Keratinocyte (primary cell): Measurements from ENCODE around the gene NFATC4. TPM values are rescaled to one million over a fixed set of nuclear protein-coding genes. Genes with fewer than 3 reads are reported as not detected.

Experiments used
- DNase-seq: peaks from one replicate; pipeline ENCODE4 v3.0.0-alpha.2; 2011; ENCODE audit warnings: low read depth, missing footprints, low spot score
- FAIRE-seq: peaks from 2 replicates; lab custom pipeline; 2011; peaks lifted over from hg19 to GRCh38; lab: Jason Lieb, UNC
- H2AFZ ChIP-seq: 2 replicates; pipeline ENCODE4 v1.6.0; 2012; ENCODE audit warnings: low read length, control low read depth, inconsistent platforms; ENCODE audit not compliant: control insufficient read depth
- H3K27ac ChIP-seq: 2 replicates; pipeline ENCODE4 v1.5.1; 2011; ENCODE audit warnings: low read length; ENCODE audit not compliant: control insufficient read depth, insufficient read depth
- H3K27me3 ChIP-seq: 3 replicates; pipeline ENCODE4 v1.6.0; 2011; ENCODE audit warnings: low read length; ENCODE audit not compliant: control insufficient read depth, insufficient read depth; ENCODE audit errors: extremely low read depth
- H3K36me3 ChIP-seq, 2 experiments: 2 replicates in 1 of 2; 3 replicates in 1 of 2; pipeline ENCODE4 v1.5.1; 2011; ENCODE audit warnings: low read length in 2 of 2, mild to moderate bottlenecking in 1 of 2; ENCODE audit not compliant: control insufficient read depth in 2 of 2, insufficient read depth in 2 of 2; ENCODE audit errors: extremely low read depth in 1 of 2
- H3K4me1 ChIP-seq: 3 replicates; pipeline ENCODE4 v1.5.1; 2011; ENCODE audit warnings: low read length; ENCODE audit not compliant: control insufficient read depth, insufficient read depth; ENCODE audit errors: extremely low read depth
- H3K4me2 ChIP-seq: 3 replicates; pipeline ENCODE4 v1.6.0; 2011; ENCODE audit warnings: low read depth, low read length; ENCODE audit not compliant: control insufficient read depth, insufficient read depth; ENCODE audit errors: extremely low read depth
- H3K4me3 ChIP-seq, 3 experiments: fragments of 200-600 bp in 1 of 3; sonication (generic) in 1 of 3; 2 replicates in 2 of 3; 3 replicates in 1 of 3; pipeline ENCODE4 v1.5.1; 2011 to 2016; ENCODE audit warnings: low read length in 3 of 3, mild to moderate bottlenecking in 3 of 3, control low read depth in 2 of 3, inconsistent platforms in 1 of 3, low read depth in 1 of 3, mixed read lengths in 1 of 3, mixed run types in 1 of 3, moderate library complexity in 1 of 3; ENCODE audit not compliant: control insufficient read depth in 2 of 3, insufficient read depth in 2 of 3; ENCODE audit errors: extremely low read depth in 1 of 3
- H3K79me2 ChIP-seq: 2 replicates; pipeline ENCODE4 v1.6.0; 2012; ENCODE audit warnings: low read length; ENCODE audit not compliant: control insufficient read depth, insufficient read depth
- H3K9ac ChIP-seq: 3 replicates; pipeline ENCODE4 v1.6.0; 2011; ENCODE audit warnings: low read length; ENCODE audit not compliant: control insufficient read depth, insufficient read depth; ENCODE audit errors: extremely low read depth
- H3K9me1 ChIP-seq: 3 replicates; pipeline ENCODE4 v1.6.0; 2011; ENCODE audit warnings: low read length; ENCODE audit not compliant: control insufficient read depth, insufficient read depth; ENCODE audit errors: extremely low read depth
- H3K9me3 ChIP-seq: 2 replicates; pipeline ENCODE4 v1.5.1; 2012; ENCODE audit warnings: low read depth, low read length; ENCODE audit not compliant: control insufficient read depth
- H4K20me1 ChIP-seq: 3 replicates; pipeline ENCODE4 v1.6.0; 2011; ENCODE audit warnings: low read length; ENCODE audit not compliant: control insufficient read depth, insufficient read depth; ENCODE audit errors: extremely low read depth
- CTCF ChIP-seq, 3 experiments: IDR thresholded peaks in 1 of 3; conservative IDR thresholded peaks in 1 of 3; optimal IDR thresholded peaks in 1 of 3; 2 replicates in 2 of 3; 3 replicates in 1 of 3; pipeline versions ENCODE3 to v1.5.1; 2011; ENCODE audit warnings: low read length in 3 of 3, mild to moderate bottlenecking in 3 of 3, moderate library complexity in 2 of 3, control low read depth in 1 of 3, inconsistent platforms in 1 of 3; ENCODE audit not compliant: insufficient read depth in 2 of 3; ENCODE audit errors: extremely low read depth in 1 of 3
- EZH2 ChIP-seq: IDR thresholded peaks from one replicate; pipeline ENCODE4 v1.6.1; 2012; ENCODE audit warnings: inconsistent platforms, mild to moderate bottlenecking, low read length, moderate library complexity
- dilution Hi-C: fragments of 300-500 bp; cut with MboI; formaldehyde crosslinking; loops from one replicate; pipeline ENCODE4 v1.7.0; 2020; ENCODE audit warnings: low sequenced_read_pairs; ENCODE audit not compliant: extremely low pct_ligation_motif_present
- polyA minus RNA-seq, 3 experiments: library from RNA; depleted of rRNA, polyadenylated mRNA; stranded (reverse); fragments of >200 nt; gene quantifications; 1 replicate in 1 of 3; 2 replicates in 1 of 3; 3 replicates in 1 of 3; pipeline ENCODE4 v1.2.3, GENCODE V29; 2011
- polyA plus RNA-seq, 5 experiments: library from polyadenylated mRNA; depleted of rRNA in 3 of 5; stranded (reverse) in 3 of 5; stranded (forward) in 1 of 5; unstranded in 1 of 5; fragments of >200 nt; gene quantifications; 1 replicate in 1 of 5; 2 replicates in 3 of 5; 3 replicates in 1 of 5; pipeline versions ENCODE4 v1.2.1 to v1.2.3, GENCODE V29; 2011 to 2012; ENCODE audit warnings: missing spikeins in 2 of 5, low read depth in 1 of 5, low replicate concordance in 1 of 5

NFATC4 gene
- polyA plus RNA-seq (0.69 to 2.2 TPM (median 0.92 TPM) in 3 replicates), polyA minus RNA-seq (0.64 to 2.6 TPM (median 2.0 TPM) in 3 replicates)
- polyA plus RNA-seq (2011; ENCODE audit: low read depth) = 0.96 TPM
- 0.48 and 0.50 TPM in 2 replicates for polyA plus RNA-seq (2011; cell fraction: cytosol; rRNA removed)
- polyA plus RNA-seq (2011; cell fraction: nucleus; rRNA removed) = 3.6 and 5.0 TPM in 2 replicates
- 1.2 and 1.8 TPM in 2 replicates for polyA plus RNA-seq (2012; ENCODE audit: low replicate concordance)
- polyA minus RNA-seq (2011; cell fraction: cytosol; rRNA and poly(A)+ RNA removed) = 2.7 TPM
- polyA minus RNA-seq (2011; cell fraction: nucleus; rRNA and poly(A)+ RNA removed) = 1.2 and 1.8 TPM in 2 replicates

GRCh38 chr14:24367514-24368211 is at the start of gene NFATC4:
Gene NFATC4 (plus strand): TSS chr14:24368184. CDS start chr14:24368341, 157 bp downstream.
- Histone ChIP-seq H3K9me1 (no peaks in the 10 kb centered on the region), H3K27me3 (no peaks in the 10 kb centered on the region), H2AFZ (peak within 1 kb of the TSS; percentile 87), H3K9me3 (no peaks in the 10 kb centered on the region), H3K36me3 (no peaks in the 10 kb centered on the region), H3K4me1 (peaks cover 23% of the 10 kb centered on the region), H3K9ac (peak within 1 kb of the TSS; percentile 71), H3K4me3 (peak within 1 kb of the TSS; percentile 35 to 58 (median 41)), H3K4me2 (peak within 1 kb of the TSS; percentile 85), H3K79me2 (no peaks in the 10 kb centered on the region), H4K20me1 (no peaks in the 10 kb centered on the region), H3K27ac (no peak within 1 kb of the TSS)
- no peak for TF ChIP-seq EZH2
- no peak for TF ChIP-seq CTCF (optimal IDR thresholded peaks at IDR 0.05 in 1 of 3, IDR thresholded peaks at IDR 0.05 in 1 of 3, conservative IDR thresholded peaks at IDR 0.05 in 1 of 3; ENCODE audit: extremely low read depth in 1 of 3, insufficient read depth in 2 of 3, low read length in 3 of 3)
- DNase-seq = no peak
- FAIRE-seq = no peak
- dilution Hi-C loops = no loop called here

GRCh38 chr14:24321212-24321975 is 46.6 kb upstream of the NFATC4 start:
- Histone ChIP-seq H3K27ac (no peak overlapping the region), H3K9me1 (peaks cover 2% of the 10 kb centered on the region), H2AFZ (no peak overlapping the region), H3K4me3 (no peak overlapping the region), H3K27me3 (peaks cover 3% of the 10 kb centered on the region), H3K9me3 (no peaks in the 10 kb centered on the region), H3K4me1 (peaks cover 13% of the 10 kb centered on the region), H3K79me2 (no peaks in the 10 kb centered on the region), H3K4me2 (no peak overlapping the region), H4K20me1 (no peaks in the 10 kb centered on the region), H3K9ac (no peak overlapping the region), H3K36me3 (no peaks in the 10 kb centered on the region)
- no peak for TF ChIP-seq EZH2
- TF ChIP-seq CTCF (optimal IDR thresholded peaks at IDR 0.05 in 1 of 3, IDR thresholded peaks at IDR 0.05 in 1 of 3, conservative IDR thresholded peaks at IDR 0.05 in 1 of 3; ENCODE audit: extremely low read depth in 1 of 3, insufficient read depth in 2 of 3, low read length in 3 of 3) = no peak
- FAIRE-seq (no peak), DNase-seq (no peak)
- dilution Hi-C loops = no loop called here
